Measurements from ENCODE around the gene SNRPA.

Gene SNRPA

GRCh38 chr19:40750874-40751537 lies at the start of gene SNRPA:
Gene SNRPA, plus strand, starts transcription at chr19:40751203. Its CDS starts 206 bp downstream, at chr19:40751409.
- DNase-seq: peak; percentile 92

GRCh38 chr19:40701758-40702157 lies 49.2 kb upstream of the SNRPA start:
- DNase-seq: no peak

GRCh38 chr19:40702337-40703012 lies 48.5 kb upstream of the SNRPA start:
- no peak for DNase-seq

DNA sequence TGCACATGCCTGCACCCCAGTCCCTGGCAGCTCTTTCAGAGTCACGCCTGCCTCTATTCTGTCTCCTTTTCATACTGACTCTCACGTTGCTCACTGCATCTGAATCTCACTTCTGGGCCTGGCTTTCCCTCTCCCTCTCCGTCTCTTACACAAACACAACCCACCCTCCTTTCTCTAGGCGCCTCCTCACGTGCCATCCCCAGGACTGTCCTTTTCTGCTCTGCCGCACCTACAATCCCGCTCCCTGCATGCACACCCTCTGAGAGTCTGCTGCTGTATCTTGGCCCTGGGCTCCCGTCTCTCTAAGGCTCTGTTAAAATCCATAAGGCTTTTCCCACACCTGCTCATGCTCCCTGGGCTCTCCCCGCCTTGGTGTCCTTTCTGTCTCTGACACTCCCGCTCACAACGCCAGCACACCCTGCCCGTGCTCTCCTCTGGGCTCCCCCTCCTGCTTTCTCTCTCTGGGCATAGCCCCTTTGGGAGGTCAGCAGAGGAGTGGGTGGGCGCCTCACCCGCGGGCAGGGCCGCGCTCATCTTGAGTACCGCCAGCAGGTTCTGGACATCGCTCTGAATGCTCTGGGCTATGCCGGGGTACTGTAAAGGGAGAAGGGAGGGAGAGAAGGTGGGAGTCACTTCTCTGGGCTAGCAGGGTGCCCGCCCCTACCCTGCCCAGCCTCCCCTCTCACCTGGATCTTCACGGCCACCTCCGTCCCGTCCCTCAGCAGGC lies 47.8 kb upstream of the SNRPA start:
- DNase-seq: no peak

DNA sequence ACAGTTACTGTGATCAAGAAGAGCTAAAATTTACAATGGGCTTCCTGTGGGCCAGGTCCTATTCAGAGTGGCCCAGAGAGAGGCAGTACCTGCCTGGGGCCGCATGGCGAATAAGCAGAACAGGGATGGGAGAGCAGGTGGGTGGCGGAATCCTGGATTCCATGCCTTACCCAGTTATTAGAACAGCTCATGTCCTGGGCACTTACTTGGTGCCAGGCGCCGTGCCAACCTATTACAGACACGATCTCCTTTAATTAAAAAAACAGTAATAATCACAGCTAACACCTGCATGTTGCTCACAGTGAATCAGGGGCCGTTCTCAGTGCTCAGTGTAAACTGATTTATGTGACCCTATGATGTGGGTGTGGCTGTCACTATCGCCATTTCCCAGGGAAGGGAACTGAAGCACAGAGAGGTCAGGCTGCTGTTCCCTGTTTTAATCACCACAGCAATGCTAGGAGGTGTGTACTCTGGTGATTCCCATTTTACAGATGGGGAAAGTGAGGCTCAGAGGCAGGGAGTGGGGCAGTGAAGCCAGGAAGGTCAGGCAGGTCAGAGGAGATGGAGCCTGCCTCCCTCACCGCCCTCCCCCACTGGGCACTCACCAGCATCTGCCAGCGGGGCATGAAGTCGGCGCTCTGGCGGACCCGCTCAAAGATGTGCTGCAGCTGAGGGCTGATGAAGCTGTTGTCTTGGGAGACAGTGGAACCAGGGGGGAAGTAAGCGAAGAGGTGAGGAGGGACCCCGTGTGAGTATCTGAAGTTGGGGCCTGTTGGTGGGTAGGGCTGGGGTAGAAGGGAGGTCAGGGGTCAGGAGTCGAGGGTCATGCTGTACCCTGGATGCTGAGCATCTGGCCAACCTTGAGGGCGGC lies 46.3 kb upstream of the SNRPA start:
- no peak for DNase-seq

GRCh38 chr19:40705362-40705651 lies 45.7 kb upstream of the SNRPA start:
- no peak for DNase-seq

DNA sequence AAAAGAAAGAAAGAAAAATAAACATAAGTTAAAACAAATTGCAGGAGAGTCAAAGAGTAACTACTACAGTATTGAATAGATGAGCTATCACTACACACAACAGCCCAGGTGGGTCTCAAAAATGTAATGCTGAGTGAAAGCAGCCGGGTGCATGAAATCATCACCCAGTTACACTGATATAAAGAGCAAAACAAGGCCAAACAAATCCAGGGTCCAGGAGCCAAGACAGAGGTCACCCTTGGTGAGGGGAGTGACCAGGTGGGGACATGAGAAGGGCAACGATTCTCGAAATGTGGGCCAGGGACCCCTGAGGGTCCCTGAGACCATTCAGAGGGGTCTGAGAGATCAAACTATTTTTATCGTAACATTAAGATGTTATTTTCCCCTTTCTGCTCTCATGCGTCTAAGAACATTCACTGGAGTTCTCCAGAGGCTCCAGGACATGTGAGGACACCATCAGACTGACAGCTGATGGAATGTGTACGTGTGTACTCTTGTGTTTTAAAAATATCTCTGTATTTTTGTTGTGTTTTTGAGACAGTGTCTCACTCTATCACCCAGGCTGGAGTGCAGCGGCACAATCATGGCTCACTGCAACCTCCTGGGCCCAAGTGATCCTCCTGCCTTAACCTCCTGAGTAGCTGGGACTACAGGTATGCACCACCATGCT lies 44.9 kb upstream of the SNRPA start:
- DNase-seq: no peak

DNA sequence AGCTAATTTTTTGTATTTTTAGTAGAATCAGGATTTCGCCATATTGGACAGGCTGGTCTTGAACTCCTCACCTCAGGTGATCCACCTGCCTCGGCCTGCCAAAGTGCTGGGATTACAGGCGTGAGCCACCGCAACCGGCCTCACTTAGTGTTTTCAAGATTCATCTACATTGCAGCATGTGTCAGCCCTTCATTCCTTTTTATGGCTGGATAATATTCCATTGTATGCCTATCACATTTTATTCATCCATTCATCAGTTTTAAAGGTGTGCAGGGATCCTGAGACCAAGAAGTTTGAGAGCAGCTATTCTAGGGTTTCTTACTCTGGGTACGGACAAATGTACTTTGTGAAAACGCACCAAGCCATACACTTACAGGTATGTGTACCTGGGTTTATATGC lies 43.4 kb upstream of the SNRPA start:
- no peak for DNase-seq

DNA sequence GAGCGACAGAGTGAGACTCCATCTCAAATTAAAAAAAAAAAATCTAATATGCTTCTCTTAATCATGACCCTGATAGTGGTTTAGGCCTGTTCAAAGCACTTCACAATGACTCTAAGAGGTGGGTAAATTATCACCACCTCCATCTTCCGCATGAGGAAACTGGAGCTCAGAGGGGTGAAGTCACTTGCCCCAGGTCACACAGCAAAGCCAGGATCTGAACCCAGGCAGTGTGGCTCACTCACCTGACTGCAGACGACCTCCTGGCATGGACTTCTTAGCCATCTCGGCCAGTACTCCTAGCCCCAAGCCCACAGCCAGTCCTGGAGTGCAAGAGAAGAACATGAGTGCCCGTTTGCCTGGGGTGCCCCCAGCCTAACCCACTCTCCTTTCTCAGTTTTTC lies 41.2 kb upstream of the SNRPA start:
- DNase-seq: no peak

GRCh38 chr19:40713939-40714338 lies 37.1 kb upstream of the SNRPA start:
- DNase-seq: no peak

DNA sequence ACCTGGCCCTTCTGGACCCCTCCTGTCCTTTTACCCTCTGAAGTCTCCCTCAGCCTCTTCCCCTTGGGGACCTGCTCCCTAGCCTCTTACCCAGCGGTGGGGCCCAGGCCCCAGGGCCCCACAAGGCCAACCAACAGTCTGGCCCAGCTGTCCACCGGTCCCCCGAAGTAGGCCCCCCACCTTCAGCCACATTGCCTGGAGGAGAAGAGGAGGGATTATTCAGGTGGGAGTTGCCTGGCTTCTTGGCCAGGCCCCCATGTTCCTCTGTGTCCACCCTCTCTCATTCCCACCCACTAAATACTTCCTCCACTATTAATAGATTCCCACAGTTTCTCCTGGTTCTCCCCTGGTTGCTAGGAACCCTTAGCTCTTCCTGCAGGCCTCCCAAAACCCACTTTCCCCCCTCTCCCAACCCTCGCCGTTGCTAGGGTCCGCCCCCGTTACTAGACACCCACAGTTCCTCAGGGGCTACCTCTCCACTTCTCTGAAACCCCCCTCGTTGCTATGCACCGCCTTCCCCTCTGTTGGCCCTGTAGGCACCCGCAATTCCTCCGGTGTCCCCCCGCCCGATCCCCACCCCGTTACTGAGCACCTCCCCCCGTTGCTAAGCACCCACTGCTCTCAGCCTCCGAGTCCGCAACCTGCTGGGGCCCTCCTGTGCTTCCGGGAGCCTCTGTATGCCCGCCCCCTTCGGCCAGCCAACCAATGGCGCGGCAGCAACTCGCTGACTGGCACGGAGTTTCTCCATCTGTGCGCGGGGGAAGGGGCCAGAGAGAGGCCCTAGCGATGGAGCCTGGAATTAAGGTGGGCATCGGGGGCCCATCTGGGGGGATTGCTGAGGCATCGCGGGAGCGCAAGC lies 36.3 kb upstream of the SNRPA start:
- peak; percentile 85 for DNase-seq

- peak; percentile 58 for DNase-seq
Measured at GRCh38 chr19:40716031-40716481, 34.9 kb upstream of the SNRPA start.

- peak; percentile 100 for DNase-seq
Measured at GRCh38 chr19:40716482-40717324, 34.3 kb upstream of the SNRPA start, which contains the start of the genes COQ8B and ITPKC. Gene COQ8B, minus strand, starts transcription at chr19:40716886. Its CDS starts 2,254 bp downstream, at chr19:40714632. Gene ITPKC, plus strand, starts transcription at chr19:40717112. Its CDS starts 24 bp downstream, at chr19:40717136.

DNA sequence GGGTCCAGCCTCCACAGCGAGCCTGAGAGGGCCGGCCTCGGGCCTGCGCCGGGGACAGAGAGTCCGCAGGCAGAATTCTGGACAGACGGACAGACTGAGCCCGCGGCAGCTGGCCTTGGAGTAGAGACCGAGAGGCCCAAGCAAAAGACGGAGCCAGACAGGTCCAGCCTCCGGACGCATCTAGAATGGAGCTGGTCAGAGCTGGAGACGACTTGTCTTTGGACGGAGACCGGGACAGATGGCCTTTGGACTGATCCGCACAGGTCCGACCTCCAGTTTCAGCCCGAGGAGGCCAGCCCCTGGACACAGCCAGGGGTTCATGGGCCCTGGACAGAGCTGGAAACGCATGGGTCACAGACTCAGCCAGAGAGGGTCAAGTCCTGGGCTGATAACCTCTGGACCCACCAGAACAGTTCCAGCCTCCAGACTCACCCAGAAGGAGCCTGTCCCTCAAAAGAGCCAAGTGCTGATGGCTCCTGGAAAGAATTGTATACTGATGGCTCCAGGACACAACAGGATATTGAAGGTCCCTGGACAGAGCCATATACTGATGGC lies 33.6 kb upstream of the SNRPA start:
- DNase-seq: no peak

GRCh38 chr19:40717880-40718773 lies 32.9 kb upstream of the SNRPA start:
- no peak for DNase-seq

- DNase-seq: no peak
Measured at GRCh38 chr19:40718774-40719391, 32.1 kb upstream of the SNRPA start.

GRCh38 chr19:40719414-40719894 lies 31.5 kb upstream of the SNRPA start:
- DNase-seq: no peak

DNA sequence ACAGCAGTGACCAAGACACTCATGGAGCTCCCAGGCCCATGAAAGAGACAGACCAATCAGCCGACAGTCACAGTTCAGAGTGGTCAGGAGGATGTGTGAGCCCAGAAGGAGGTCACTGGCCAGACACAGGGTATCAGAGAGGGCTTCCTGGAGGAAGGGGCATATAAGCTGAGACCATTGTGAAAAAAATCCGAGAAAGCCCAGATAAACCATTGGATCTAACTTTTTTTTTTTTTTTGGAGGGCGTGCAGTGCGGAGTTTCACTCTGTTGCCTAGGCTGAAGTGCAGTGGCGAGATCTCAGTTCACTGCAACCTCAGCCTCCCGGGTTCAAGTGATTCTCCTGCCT lies 29.9 kb upstream of the SNRPA start:
- no peak for DNase-seq
